Stomach smooth muscle (tissue), 2 donors: ENCODE results near the gene PANK4.
A peak's percentile ranks its signal among the peaks of the same experiment; 100 is the strongest.

ENCODE experiments used
- H3K27ac ChIP-seq: one replicate; pipeline ENCODE4 v1.7.0; 2013; ENCODE audit warnings: mild to moderate bottlenecking, low read length, inconsistent platforms
- H3K27me3 ChIP-seq, 2 donors: one replicate each; pipeline ENCODE4 v1.7.0; 2013; ENCODE audit warnings: low read length in 2 of 2; ENCODE audit not compliant: insufficient read depth in 2 of 2, control insufficient read depth in 1 of 2
- H3K36me3 ChIP-seq, 2 donors: one replicate each; pipeline ENCODE4 v1.7.0; 2013; ENCODE audit warnings: low read length in 2 of 2; ENCODE audit not compliant: control insufficient read depth in 2 of 2, insufficient read depth in 2 of 2
- H3K4me1 ChIP-seq: one replicate; pipeline ENCODE4 v1.7.0; 2013; ENCODE audit warnings: low read length; ENCODE audit not compliant: control insufficient read depth, insufficient read depth
- H3K4me3 ChIP-seq, 2 donors: one replicate each; pipeline ENCODE4 v1.7.0; 2013; ENCODE audit warnings: low read length in 2 of 2
- H3K9ac ChIP-seq, 2 donors: one replicate each; pipeline ENCODE4 v1.7.0; 2013; ENCODE audit warnings: low read length in 2 of 2, mild to moderate bottlenecking in 1 of 2
- H3K9me3 ChIP-seq, 2 donors: one replicate each; pipeline ENCODE4 v1.7.0; 2013; ENCODE audit warnings: low read length in 2 of 2; ENCODE audit not compliant: control insufficient read depth in 2 of 2
- donor health status: healthy.
- donor health status: Pancreatic carcinoma.

Gene PANK4

DNA sequence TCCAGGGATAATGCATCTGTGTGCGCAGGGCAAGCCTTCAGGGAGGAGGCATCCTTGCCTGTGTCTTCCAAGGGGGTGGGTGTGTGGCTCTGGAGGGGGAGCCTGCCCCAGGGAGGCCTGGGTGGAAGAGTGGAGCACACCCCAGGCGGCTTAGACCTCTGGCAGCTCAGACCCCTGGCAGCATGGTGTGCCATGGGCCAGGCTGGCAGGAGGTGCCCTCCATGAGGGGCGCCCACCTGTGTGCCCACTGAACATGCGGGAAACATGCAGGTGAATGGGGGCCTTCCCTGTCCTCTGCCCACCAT is 1.1 kb upstream of the PANK4 start:
- H3K4me1 ChIP-seq, result peaks cover 64% of the 10 kb centered on the region
- H3K4me3 ChIP-seq, result no peak overlapping the region
- no peak overlapping the region for H3K27ac ChIP-seq

DNA sequence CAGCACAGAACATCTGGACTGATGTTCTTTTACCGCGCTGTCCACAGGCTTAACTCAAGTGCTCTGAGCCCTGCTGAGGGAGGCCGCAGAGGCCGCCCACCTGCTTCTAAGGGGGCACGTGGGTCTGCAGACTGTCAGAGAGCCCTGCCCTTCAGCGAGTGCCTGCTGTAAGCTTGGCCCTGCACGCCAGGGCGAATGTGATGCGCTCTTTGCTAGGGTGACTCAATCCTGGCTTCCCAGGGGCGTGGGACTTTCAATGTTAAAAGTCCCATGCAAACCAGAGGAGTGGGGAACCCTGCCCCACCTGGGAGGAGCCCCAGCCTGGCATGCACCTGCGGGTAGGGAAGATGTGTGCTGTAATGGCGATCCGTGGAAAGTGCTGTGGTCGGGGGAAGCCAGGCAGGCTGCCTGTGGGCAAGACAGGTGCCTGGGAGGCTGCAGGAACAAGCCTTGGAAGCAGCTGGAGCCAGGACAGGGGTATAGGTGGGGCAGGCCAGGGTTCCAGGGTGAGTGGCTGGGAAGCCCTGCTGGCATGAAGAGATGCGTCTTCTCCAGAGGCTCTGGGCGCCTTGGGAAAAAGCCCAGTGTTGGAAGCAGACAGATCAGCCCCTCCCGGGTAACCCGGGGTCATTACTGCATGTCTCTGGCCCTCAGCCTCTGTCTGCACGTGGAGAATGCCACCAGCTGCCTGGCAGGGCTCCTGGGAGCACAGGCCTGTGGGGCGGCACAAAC is 594 bp upstream of the PANK4 start:
- peaks cover 2 to 5% of the 10 kb centered on the region in 2 donors for H3K36me3 ChIP-seq
- H3K9me3 ChIP-seq, result no peaks in the 10 kb centered on the region
- H3K27me3 ChIP-seq, result peaks cover 21 to 35% of the 10 kb centered on the region in 2 donors
- H3K4me3 ChIP-seq, result peak overlapping the region; percentile 53 to 88
- no peak overlapping the region for H3K27ac ChIP-seq
- H3K9ac ChIP-seq, result peak overlapping the region in 1 of 2 donors; percentile 47
- H3K4me1 ChIP-seq, result peaks cover 64% of the 10 kb centered on the region

More for the DNA sequence above, 1.1 kb upstream of the PANK4 start:
- H3K27me3 ChIP-seq, result peaks cover 25 to 40% of the 10 kb centered on the region in 2 donors
- peaks cover 2 to 4% of the 10 kb centered on the region in 2 donors for H3K36me3 ChIP-seq
- H3K9ac ChIP-seq, result no peak overlapping the region
- H3K9me3 ChIP-seq, result no peaks in the 10 kb centered on the region

GRCh38 chr1:2525572-2525919 is 850 bp downstream of the PANK4 start:
- peaks cover 53% of the 10 kb centered on the region for H3K4me1 ChIP-seq
- peaks cover 8 to 21% of the 10 kb centered on the region in 2 donors for H3K27me3 ChIP-seq
- H3K27ac ChIP-seq, result peak overlapping the region; percentile 31
- H3K9me3 ChIP-seq, result no peaks in the 10 kb centered on the region
- H3K9ac ChIP-seq, result peak overlapping the region; percentile 81 to 82
- H3K36me3 ChIP-seq, result peaks cover 11 to 12% of the 10 kb centered on the region in 2 donors
- peak overlapping the region; percentile 88 to 89 for H3K4me3 ChIP-seq

DNA sequence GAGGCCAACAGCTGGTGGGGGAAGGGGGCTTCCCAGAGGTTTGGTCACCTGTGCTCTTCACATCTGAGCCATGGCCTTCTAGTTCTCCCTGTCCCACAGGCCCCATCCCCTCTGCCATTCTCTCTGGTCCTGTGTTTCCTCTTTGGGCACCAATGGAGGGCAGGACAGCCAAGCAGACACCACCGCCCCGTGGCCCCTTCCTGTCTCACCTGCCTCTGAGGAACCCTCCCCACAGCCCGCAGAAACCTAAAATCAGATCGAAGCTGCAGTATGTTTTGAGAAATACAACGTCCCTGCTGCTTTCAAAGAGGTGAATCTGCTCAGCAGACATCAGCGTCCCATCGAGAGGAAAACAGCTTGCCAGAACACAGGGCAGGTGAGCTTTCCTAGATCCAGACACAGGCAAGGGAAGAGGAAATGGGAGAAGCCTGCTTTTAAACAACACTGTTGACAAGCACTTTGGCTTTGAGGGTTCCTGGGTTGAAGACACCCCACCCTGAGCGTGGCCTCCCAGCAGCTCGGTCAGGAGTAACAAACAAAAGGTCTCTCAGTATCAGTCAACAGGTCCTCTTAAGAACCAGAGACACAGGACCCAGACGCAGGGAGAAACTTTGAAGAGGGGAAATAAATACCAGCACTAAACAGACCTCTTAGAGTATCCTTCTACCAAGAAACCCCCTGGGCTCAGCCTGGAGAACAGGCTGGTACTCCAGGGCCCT is 2.3 kb downstream of the PANK4 start:
- H3K36me3 ChIP-seq, result peaks cover 21 to 24% of the 10 kb centered on the region in 2 donors
- peak overlapping the region; percentile 4 to 8 for H3K4me3 ChIP-seq
- H3K4me1 ChIP-seq, result peaks cover 44% of the 10 kb centered on the region
- no peak overlapping the region for H3K27ac ChIP-seq
- H3K9ac ChIP-seq, result peak overlapping the region in 1 of 2 donors; percentile 42
- no peaks in the 10 kb centered on the region for H3K9me3 ChIP-seq
- peaks cover 6 to 10% of the 10 kb centered on the region in 2 donors for H3K27me3 ChIP-seq

- Histone ChIP-seq H3K4me3 (peak overlapping the region; percentile 4 to 8), H3K36me3 (peaks cover 28 to 31% of the 10 kb centered on the region in 2 donors), H3K27me3 (peaks cover 0 to 3% of the 10 kb centered on the region in 2 donors), H3K4me1 (peaks cover 44% of the 10 kb centered on the region), H3K9ac (peak overlapping the region in 1 of 2 donors; percentile 42), H3K27ac (no peak overlapping the region), H3K9me3 (no peaks in the 10 kb centered on the region)
Observed at GRCh38 chr1:2523191-2523890, 3.1 kb downstream of the PANK4 start.

DNA sequence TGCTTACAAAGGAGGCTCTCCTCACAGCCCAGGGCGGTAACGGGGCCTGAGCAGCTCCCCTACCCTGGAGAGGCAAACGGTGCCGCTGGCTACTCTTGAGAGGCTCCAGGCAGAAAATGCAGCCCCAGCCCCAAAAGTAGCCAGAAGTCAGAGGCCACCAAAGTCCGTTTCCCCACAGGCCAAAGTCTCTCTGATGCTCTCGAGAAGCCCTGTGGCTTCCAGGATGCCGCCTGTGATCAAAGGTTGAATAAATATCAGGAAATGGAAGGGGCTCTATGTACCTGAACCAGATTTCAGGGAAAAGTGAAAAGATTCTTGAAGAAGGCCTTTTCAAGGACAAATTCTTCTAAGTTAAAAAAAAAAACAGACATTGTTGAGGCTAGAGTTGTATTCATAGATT is 4.2 kb downstream of the PANK4 start:
- Histone ChIP-seq H3K4me3 (no peak overlapping the region), H3K4me1 (peaks cover 33% of the 10 kb centered on the region), H3K36me3 (peaks cover 38 to 43% of the 10 kb centered on the region in 2 donors), H3K27me3 (no peaks in the 10 kb centered on the region), H3K9ac (no peak overlapping the region), H3K9me3 (no peaks in the 10 kb centered on the region), H3K27ac (no peak overlapping the region)

DNA sequence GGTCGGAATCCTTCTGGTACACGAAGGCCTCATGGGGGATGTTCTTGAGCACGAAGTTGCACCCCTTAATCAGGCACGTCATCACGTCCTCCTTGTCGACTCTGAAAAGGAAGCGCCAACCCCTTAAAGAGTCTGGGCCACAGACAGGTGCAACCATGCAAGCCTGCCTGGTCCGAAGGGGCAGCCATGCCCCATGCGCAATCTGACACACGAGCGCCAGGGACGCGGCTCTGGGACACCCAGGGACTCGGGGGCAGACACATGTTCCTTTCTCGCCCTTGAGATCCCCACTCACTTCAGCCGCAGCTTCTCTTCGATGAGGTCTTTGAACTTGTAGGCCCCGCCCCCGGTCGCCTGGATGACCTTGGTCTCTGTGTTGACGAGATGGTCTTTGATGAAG is 5.6 kb downstream of the PANK4 start:
- Histone ChIP-seq H3K27ac (no peak overlapping the region), H3K36me3 (peaks cover 50 to 52% of the 10 kb centered on the region in 2 donors), H3K27me3 (no peaks in the 10 kb centered on the region), H3K9me3 (no peaks in the 10 kb centered on the region), H3K4me1 (peaks cover 26% of the 10 kb centered on the region), H3K4me3 (no peak overlapping the region), H3K9ac (no peak overlapping the region)

DNA sequence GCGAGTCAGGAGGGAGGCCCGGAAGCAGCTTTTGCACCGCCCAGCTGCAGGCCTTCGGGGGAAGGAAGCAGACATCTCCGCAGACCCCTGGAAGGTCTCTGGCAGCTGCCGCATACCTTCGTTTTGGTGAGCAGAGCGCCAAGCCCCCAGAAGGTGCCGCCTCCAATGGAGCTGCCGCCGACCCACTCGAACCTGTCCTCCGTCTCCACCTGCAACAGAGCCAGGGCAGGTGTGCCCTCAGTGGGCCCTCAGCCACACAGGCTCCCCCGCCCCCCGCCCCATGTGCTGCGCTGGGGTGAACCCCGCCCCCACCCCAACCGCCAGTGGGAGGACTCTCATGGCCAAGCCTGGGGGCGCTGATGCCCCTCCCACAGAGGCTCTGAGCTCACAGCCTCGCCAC is 6.2 kb downstream of the PANK4 start:
- Histone ChIP-seq H3K36me3 (peaks cover 56% of the 10 kb centered on the region in 2 donors), H3K27ac (no peak overlapping the region)

DNA sequence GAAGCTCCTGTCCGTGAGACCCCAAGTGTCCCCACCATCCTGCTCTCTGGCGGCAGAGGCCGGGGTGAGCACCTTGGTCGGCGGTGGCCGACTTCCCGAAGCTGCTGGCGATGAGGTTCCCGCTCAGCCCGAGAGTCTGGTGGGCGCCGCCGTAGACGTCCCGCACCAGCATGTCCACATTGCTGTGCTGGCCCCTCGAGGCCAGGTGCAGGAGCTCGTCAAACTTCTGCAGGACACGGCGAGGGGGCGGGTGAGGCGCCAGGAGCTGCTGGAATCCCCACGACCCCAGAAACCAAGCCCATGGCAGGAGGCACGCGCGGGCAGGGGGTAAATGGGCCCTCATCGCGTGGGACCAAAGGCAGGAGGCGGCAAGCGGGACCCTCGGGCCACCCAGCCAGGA is 6.7 kb downstream of the PANK4 start:
- Histone ChIP-seq H3K9me3 (no peaks in the 10 kb centered on the region), H3K36me3 (peaks cover 61% of the 10 kb centered on the region in 2 donors), H3K4me1 (peaks cover 16% of the 10 kb centered on the region), H3K9ac (no peak overlapping the region), H3K27ac (no peak overlapping the region), H3K27me3 (no peaks in the 10 kb centered on the region), H3K4me3 (no peak overlapping the region)

More for the DNA sequence above, 6.2 kb downstream of the PANK4 start:
- Histone ChIP-seq H3K4me3 (no peak overlapping the region), H3K27me3 (no peaks in the 10 kb centered on the region), H3K9ac (no peak overlapping the region), H3K9me3 (no peaks in the 10 kb centered on the region), H3K4me1 (peaks cover 21% of the 10 kb centered on the region)

DNA sequence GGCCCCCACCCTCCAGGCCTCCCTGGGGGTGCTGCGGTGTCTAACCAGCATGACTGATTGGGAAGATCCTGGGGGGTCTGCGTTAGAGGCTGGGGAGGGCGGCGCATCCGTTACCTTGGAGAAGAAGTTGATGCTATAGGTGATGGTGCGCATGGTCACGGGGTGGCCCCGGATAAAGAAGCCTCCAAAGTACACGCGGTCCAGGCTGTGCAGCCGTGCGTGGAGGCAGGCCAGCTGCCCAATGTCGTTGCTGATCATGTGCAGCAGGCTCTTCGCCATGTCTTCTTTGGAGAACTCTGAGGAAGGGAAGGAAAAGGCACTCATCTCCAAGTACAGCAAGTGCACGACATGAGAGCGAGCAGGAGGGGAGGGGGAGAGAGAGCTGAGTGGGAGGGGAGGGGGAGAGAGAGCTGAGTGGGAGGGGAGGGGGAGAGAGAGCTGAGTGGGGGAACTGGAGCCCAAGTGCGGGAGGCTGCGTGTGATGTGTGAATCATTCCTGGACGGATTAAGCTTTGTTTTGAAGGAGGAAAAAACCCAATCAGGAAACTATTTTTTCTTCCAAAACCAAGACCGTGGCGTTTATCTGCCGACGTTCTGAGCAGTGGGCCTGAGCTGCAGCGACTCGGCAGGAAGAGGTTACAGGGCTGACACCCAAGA is 7.2 kb downstream of the PANK4 start:
- no peak overlapping the region for H3K9ac ChIP-seq
- H3K4me1 ChIP-seq, result peaks cover 11% of the 10 kb centered on the region
- no peaks in the 10 kb centered on the region for H3K9me3 ChIP-seq
- peaks cover 61 to 63% of the 10 kb centered on the region in 2 donors for H3K36me3 ChIP-seq
- no peak overlapping the region for H3K4me3 ChIP-seq
- H3K27ac ChIP-seq, result no peak overlapping the region
- no peaks in the 10 kb centered on the region for H3K27me3 ChIP-seq
